ENCODE results near the gene PHLDA3. TPM values are rescaled to one million over a fixed set of nuclear protein-coding genes. Genes with fewer than 3 reads are reported as not detected.

PHLDA3 gene
- total RNA-seq (2022; extraction: Qiagen RNA extraction), result 91.4 to 194 TPM (median 156 TPM) in 5 replicates

DNA sequence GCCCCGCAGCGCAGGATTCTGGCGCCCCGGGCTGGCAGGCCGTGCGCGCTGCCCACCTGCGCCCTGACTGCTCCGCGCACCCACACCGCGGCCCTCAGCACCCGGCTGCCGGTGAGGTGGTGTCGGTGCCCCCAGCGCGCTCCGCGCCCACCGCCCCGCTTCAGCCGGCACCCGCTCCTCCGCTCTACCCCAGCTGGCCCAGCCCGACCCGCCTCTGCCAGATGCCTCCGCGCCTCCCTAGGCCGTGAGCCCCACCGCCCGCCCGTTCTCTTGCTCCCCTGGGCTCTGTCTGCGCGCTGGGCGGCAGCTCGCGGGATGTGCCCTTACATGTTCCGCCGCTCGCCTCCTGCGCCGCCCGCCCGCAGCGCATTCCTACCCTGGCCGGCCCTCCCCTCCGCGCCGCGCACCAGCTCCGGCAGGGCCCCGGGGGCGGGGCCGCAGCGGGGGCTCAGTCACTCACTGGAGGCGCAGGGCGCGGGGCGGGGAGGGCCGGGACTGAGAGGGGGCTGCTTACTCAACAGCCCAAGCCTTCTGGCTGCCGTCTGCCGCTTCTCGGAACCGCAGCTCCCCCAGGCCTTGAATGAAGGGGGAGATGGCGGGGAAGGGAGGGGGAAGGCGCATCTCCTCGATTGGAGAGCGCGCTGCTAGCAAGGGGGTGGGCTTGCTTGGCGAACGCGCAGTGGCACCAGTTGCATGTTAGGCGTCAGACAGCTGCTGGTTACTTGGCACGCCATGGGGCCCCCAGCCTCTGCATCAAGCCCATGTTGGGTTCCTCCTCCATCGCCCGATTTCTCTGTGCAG, at the start of gene PHLDA3:
Gene PHLDA3 (minus strand): TSS at position 345 of the 801 bp plus-strand sequence. CDS start 402 bp downstream, outside the sequence.

DNA sequence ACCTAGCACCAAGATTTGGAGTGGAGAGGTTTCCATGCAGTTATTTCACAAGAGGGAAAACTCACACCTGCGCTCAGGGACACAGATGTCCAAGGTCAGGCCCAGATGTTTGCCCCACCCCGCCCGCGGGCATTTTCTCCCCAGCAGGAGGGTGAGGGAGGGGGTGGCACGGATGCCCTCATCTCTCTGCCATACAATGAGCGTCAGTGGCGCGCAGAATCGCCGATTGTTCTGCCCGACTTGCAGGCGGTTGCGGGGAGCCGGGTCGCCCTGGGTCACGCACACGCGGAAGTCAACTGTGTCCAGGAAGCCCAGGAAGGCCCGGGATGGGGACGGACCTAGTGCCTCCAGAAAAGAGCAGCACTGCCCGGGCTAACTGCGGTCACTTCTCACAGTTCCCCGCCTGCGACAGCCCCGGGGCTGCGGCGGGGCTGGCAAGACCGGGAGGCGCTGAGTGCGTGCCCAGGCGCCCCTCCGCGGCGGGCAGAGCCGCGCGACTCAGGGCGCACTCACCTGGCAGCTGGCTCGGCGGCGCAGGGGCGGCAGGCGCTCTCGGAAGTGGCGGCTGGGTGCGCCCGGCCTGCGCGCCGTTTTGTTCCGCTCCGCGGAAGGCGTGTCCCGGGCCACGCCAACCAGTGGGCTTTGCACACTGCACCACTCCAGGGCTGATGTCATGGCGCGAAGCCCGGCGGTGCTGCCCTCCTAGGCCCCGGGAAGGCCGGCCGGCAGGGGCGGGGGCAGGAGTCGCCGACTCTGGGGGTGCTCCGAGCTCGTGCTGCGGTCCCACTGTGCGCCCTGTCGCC, 37.8 kb upstream of the PHLDA3 start, which contains the start of gene CSRP1:
Gene CSRP1 (minus strand): TSS at position 567 of the 803 bp plus-strand sequence. CDS start 10,820 bp downstream, outside the sequence.

Other genes with a start within 250 kb of the PHLDA3 start
- gene PKP1, start 185.7 kb downstream of the PHLDA3 start, total RNA-seq (2022; extraction: Qiagen RNA extraction), result 0.03 to 0.05 TPM (median 0.05 TPM) in 5 replicates
- 0.10 TPM in 1 of 5 replicates, not detected in the others for gene TNNT2, start 91.5 kb downstream of the PHLDA3 start, total RNA-seq (2022; extraction: Qiagen RNA extraction)
- gene LAD1, start 69.9 kb downstream of the PHLDA3 start, total RNA-seq (2022; extraction: Qiagen RNA extraction), result 0.43 to 0.80 TPM (median 0.54 TPM) in 5 replicates
- gene TNNI1, start 47.5 kb downstream of the PHLDA3 start, total RNA-seq (2022; extraction: Qiagen RNA extraction), result not detected in 5 replicates
- gene CSRP1, start 37.9 kb upstream of the PHLDA3 start, total RNA-seq (2022; extraction: Qiagen RNA extraction), result 417 to 597 TPM (median 424 TPM) in 5 replicates
- 6.5 to 13.9 TPM (median 10.0 TPM) in 5 replicates for gene NAV1, start 69.9 kb upstream of the PHLDA3 start, total RNA-seq (2022; extraction: Qiagen RNA extraction)